Measurements from ENCODE around the gene SLC51A.

Gene SLC51A

DNA sequence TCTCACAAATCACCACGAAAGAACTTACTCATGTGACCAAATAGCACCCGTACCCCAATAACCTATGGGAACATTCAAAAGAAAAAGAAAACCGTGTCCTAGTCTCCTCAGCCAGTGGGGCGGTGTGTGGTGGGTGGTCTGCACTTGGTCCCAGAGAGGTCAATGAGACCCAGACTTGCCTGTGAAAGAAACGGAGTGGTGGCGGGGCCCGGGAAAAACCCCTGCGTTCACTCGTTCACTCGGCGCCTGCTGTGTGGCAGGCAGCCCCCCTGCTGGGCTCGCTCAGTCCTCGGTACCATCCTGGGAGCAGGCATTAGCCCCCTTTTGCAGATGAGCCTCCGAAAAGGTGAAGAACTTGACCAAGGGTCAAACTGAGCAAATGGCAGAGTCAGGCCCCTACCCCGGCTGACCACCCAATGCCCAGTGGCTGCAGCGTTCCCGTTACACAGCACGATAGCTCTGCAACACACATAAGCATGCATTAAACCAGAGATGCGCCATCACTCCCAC is 41.2 kb upstream of the SLC51A start:
- Histone ChIP-seq H3K4me1 (no peaks in the 10 kb centered on the region), H3K36me3 (no peaks in the 10 kb centered on the region), H3K4me3 (no peak overlapping the region), H3K9me3 (no peaks in the 10 kb centered on the region), H3K27me3 (no peaks in the 10 kb centered on the region), H3K27ac (no peak overlapping the region)
- TF ChIP-seq, protein P1, sequence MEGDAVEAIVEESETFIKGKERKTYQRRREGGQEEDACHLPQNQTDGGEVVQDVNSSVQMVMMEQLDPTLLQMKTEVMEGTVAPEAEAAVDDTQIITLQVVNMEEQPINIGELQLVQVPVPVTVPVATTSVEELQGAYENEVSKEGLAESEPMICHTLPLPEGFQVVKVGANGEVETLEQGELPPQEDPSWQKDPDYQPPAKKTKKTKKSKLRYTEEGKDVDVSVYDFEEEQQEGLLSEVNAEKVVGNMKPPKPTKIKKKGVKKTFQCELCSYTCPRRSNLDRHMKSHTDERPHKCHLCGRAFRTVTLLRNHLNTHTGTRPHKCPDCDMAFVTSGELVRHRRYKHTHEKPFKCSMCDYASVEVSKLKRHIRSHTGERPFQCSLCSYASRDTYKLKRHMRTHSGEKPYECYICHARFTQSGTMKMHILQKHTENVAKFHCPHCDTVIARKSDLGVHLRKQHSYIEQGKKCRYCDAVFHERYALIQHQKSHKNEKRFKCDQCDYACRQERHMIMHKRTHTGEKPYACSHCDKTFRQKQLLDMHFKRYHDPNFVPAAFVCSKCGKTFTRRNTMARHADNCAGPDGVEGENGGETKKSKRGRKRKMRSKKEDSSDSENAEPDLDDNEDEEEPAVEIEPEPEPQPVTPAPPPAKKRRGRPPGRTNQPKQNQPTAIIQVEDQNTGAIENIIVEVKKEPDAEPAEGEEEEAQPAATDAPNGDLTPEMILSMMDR (IDR thresholded peaks at IDR 0.05) = no peak
- DNase-seq = no peak
- intact Hi-C loops (cut with DNase I; ENCODE audit: low total_unique reads) = no loop called here

DNA sequence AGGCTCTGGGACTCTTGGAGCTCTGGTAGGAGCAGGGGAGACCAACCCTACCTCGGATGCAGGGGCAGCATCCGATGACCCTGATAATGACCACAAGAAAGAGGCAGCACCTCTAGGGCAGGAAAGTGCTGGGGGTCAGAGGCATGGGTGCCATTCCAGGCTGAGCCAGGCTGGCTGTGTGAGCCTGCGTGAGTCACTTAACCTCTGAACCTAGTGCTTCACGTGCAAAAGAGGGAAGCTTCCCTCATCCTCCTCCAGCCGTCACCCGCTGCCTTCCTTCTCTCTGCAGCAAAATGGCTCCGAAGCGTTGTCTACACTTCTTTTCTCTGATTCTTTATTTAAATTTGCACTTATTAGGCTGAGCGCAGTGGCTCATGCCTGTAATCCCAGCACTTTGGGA is 40.6 kb upstream of the SLC51A start:
- H3K36me3 ChIP-seq = no peaks in the 10 kb centered on the region
- TF ChIP-seq, protein P1 (IDR thresholded peaks at IDR 0.05) = no peak

DNA sequence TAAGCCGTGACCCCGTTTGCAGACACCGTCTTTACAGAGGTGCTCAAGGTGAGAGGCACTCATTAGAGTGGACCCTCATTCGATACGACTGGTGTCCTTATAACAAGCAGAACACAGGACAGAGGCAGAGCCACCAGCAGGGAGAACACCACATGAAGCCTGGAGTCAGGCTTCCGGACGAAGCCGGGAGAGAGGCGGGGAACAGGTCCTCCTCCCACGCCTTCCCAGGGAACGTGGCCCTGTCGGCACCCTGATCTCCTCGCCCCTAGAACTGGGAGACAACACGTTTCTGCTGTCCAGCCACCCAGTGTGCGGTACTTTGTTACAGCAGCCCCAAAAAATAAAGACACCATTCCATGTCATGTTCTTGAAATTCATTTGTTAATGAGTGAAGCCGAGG is 38.8 kb upstream of the SLC51A start:
- intact Hi-C loops (cut with DNase I; ENCODE audit: low total_unique reads) = no loop called here
- H3K4me1 ChIP-seq = no peaks in the 10 kb centered on the region
- H3K36me3 ChIP-seq = no peaks in the 10 kb centered on the region
- no peaks in the 10 kb centered on the region for H3K9me3 ChIP-seq
- TF ChIP-seq, protein P1 (IDR thresholded peaks at IDR 0.05) = no peak
- H3K4me3 ChIP-seq = no peak overlapping the region
- no peaks in the 10 kb centered on the region for H3K27me3 ChIP-seq
- no peak for DNase-seq
- H3K27ac ChIP-seq = no peak overlapping the region

More for the DNA sequence above, 40.6 kb upstream of the SLC51A start:
- no peaks in the 10 kb centered on the region for H3K27me3 ChIP-seq
- intact Hi-C loops (cut with DNase I; ENCODE audit: low total_unique reads) = no loop called here
- no peak for DNase-seq
- no peaks in the 10 kb centered on the region for H3K4me1 ChIP-seq
- H3K4me3 ChIP-seq = no peak overlapping the region
- H3K27ac ChIP-seq = no peak overlapping the region
- no peaks in the 10 kb centered on the region for H3K9me3 ChIP-seq

DNA sequence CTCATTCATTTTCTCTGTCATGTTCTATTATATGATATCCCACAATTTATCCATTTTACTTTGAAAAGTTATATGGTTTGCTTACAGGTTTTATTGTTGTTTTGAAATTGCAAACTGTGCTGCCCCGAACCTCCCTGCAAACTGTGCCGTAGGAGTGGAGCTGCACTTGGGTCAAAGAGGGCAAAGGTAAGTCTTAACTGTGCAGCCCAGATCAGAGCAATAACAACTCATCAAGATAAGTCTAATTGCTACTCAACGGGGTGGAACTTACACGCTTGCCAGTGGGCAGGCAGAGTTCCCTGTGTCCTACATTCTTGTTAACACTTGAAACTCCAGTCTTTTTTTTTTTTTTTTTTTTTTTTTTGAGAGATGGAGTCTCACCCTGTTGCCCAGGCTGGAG is 38.4 kb upstream of the SLC51A start:
- no peak for DNase-seq
- Histone ChIP-seq H3K4me1 (no peaks in the 10 kb centered on the region), H3K4me3 (no peak overlapping the region), H3K9me3 (no peaks in the 10 kb centered on the region), H3K27ac (no peak overlapping the region), H3K36me3 (no peaks in the 10 kb centered on the region), H3K27me3 (no peaks in the 10 kb centered on the region)
- TF ChIP-seq, protein P1 (IDR thresholded peaks at IDR 0.05) = no peak
- intact Hi-C loops (cut with DNase I; ENCODE audit: low total_unique reads) = no loop called here

DNA sequence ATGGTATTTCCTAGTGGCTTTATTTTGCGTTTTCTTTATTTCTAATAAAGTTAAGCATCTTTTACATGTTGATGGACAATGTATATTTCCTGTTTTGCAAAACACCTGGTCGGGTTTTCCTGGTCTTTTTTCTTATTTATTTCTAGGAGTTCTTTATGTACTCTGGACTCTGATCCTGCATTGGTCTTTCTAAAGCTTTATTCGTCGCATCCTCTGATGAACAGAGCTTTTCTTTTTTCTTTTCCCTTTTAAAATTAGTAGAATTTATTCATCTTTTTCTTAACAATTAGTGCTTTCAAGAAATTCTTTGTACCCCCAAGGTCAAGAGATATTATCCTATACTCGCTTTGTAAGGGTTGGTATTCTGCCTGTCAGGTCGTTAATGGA is 37.3 kb upstream of the SLC51A start:
- DNase-seq = no peak
- Histone ChIP-seq H3K27ac (no peak overlapping the region), H3K27me3 (no peaks in the 10 kb centered on the region), H3K9me3 (no peaks in the 10 kb centered on the region), H3K4me1 (no peaks in the 10 kb centered on the region), H3K4me3 (no peak overlapping the region), H3K36me3 (no peaks in the 10 kb centered on the region)
- intact Hi-C loops (cut with DNase I; ENCODE audit: low total_unique reads) = no loop called here
- TF ChIP-seq, protein P1 (IDR thresholded peaks at IDR 0.05) = no peak

Data from tibial artery (tissue), 4 donors.